HCT116 (cell line): Measurements from ENCODE around the gene TRPC6. TPM values are rescaled to one million over a fixed set of nuclear protein-coding genes. Genes with fewer than 3 reads are reported as not detected.

Source experiments
- ATAC-seq: fragments of 200-7000 bp; cut with Tn5 transposase; 2 replicates; pipeline ENCODE4 v1.9.1; 2020; ENCODE audit warnings: mild to moderate bottlenecking, moderate library complexity
- BruUV-seq: library from RNA; stranded (reverse); fragments of 400-500 nt; replicated peaks from 2 replicates; lab custom pipeline; 2021; lab: Mats Ljungman, UMichigan
- CTCF ChIA-PET: fragments of 300-600 bp; sonication (Branson Sonifier 250); formaldehyde crosslinking; loops from one replicate; lab custom pipeline; 2021; ENCODE audit warnings: antibody characterized with exemption; lab: Charles Lee
- POLR2A ChIA-PET: fragments of 300-600, 350-600 bp; sonication (Branson Sonifier 250); formaldehyde crosslinking; loops from one replicate; lab custom pipeline; 2021; ENCODE audit warnings: antibody characterized with exemption; lab: Charles Lee
- RAD21 ChIA-PET, 2 experiments: fragments of 300-600 bp; sonication (Branson Sonifier 250); formaldehyde crosslinking; loops; one replicate each; lab custom pipeline; 2023; ENCODE audit warnings: low total read pairs in 2 of 2; ENCODE audit not compliant: uncharacterized antibody in 2 of 2, unreplicated experiment in 2 of 2, low non-redundant PET in 1 of 2; lab: Charles Lee
- DNase-seq: peaks from one replicate; pipeline ENCODE4 v3.0.0-alpha.2; 2010; ENCODE audit warnings: low read depth, low spot score
- H2AFZ ChIP-seq: fragments of 200-600 bp; shearing (Covaris generic), sonication (generic); 2 replicates; pipeline ENCODE4 v1.6.1; 2017; ENCODE audit warnings: low read depth, mixed run types, mixed read lengths, antibody characterized with exemption, low read length; ENCODE audit not compliant: poor library complexity, severe bottlenecking
- H3K27ac ChIP-seq: 2 replicates; pipeline ENCODE4 v1.5.1; 2012; ENCODE audit warnings: low read depth, low read length
- H3K27me3 ChIP-seq: fragments of 200-600 bp; sonication (generic); 2 replicates; pipeline ENCODE4 v1.6.1; 2016; ENCODE audit warnings: mixed run types, low read length, mixed read lengths; ENCODE audit not compliant: insufficient read depth
- H3K36me3 ChIP-seq, 2 experiments: fragments of 200-500 bp in 1 of 2; fragments of 200-600 bp in 1 of 2; sonication (Bioruptor generic) in 1 of 2; sonication (generic) in 1 of 2; 2 replicates each; pipeline versions ENCODE4 v1.5.1 to v1.6.1; 2014 to 2016; ENCODE audit warnings: low read length in 2 of 2, inconsistent platforms in 1 of 2, mixed read lengths in 1 of 2, mixed run types in 1 of 2; ENCODE audit not compliant: insufficient read depth in 2 of 2, control insufficient read depth in 1 of 2
- H3K4me1 ChIP-seq, 2 experiments: fragments of 200-600 bp in 1 of 2; sonication (generic) in 1 of 2; 2 replicates each; pipeline versions ENCODE4 v1.5.1 to v1.6.1; 2012 to 2017; ENCODE audit warnings: low read length in 2 of 2, inconsistent platforms in 1 of 2, mild to moderate bottlenecking in 1 of 2, mixed read lengths in 1 of 2, mixed run types in 1 of 2, moderate library complexity in 1 of 2; ENCODE audit not compliant: insufficient read depth in 2 of 2, control insufficient read depth in 1 of 2
- H3K4me2 ChIP-seq: fragments of 200-600 bp; sonication (generic); 2 replicates; pipeline ENCODE4 v1.6.1; 2017; ENCODE audit warnings: mixed run types, low read length, mixed read lengths
- H3K4me3 ChIP-seq, 2 experiments: fragments of 200-600 bp in 1 of 2; sonication (generic) in 1 of 2; replicated peaks in 1 of 2; 2 replicates each; pipeline ENCODE4 v1.5.1; 2011 to 2016; ENCODE audit warnings: low read length in 2 of 2, control low read depth in 1 of 2, low read depth in 1 of 2, mild to moderate bottlenecking in 1 of 2, mixed read lengths in 1 of 2, mixed run types in 1 of 2
- H3K79me2 ChIP-seq: fragments of 200-600 bp; sonication (generic); 2 replicates; pipeline ENCODE4 v1.6.1; 2017; ENCODE audit warnings: mild to moderate bottlenecking, mixed run types, low read length, moderate library complexity, mixed read lengths; ENCODE audit not compliant: insufficient read depth
- H3K9ac ChIP-seq: fragments of 200-600 bp; sonication (generic); 2 replicates; pipeline ENCODE4 v1.6.1; 2016; ENCODE audit warnings: low read length, mixed read lengths
- H3K9me2 ChIP-seq: fragments of 200-600 bp; sonication (generic), shearing (Covaris generic); 2 replicates; pipeline ENCODE4 v1.6.1; 2017; ENCODE audit warnings: mixed run types, mild to moderate bottlenecking, moderate library complexity; ENCODE audit not compliant: insufficient read depth
- H3K9me3 ChIP-seq, 2 experiments: fragments of 200-500 bp in 1 of 2; fragments of 200-600 bp in 1 of 2; sonication (Bioruptor generic) in 1 of 2; sonication (generic) in 1 of 2; 2 replicates each; pipeline ENCODE4 v1.6.1; 2014 to 2017; ENCODE audit warnings: low read length in 2 of 2, mixed read lengths in 2 of 2, inconsistent platforms in 1 of 2, low read depth in 1 of 2, mild to moderate bottlenecking in 1 of 2, mixed run types in 1 of 2, moderate library complexity in 1 of 2; ENCODE audit not compliant: control insufficient read depth in 1 of 2, insufficient read depth in 1 of 2
- H4K20me1 ChIP-seq: fragments of 200-600 bp; sonication (generic), shearing (Covaris generic); 2 replicates; pipeline ENCODE4 v1.6.1; 2017; ENCODE audit warnings: mixed run types, mild to moderate bottlenecking, moderate library complexity; ENCODE audit not compliant: insufficient read depth
- ATF3 ChIP-seq: IDR thresholded peaks from 2 replicates; pipeline ENCODE4 v1.6.1; 2012
- CEBPB ChIP-seq: IDR thresholded peaks from 2 replicates; pipeline ENCODE4 v1.6.1; 2012; ENCODE audit warnings: low read depth
- CTCF ChIP-seq, 3 experiments: fragments of 200-600 bp in 1 of 3; sonication (generic) in 1 of 3; IDR thresholded peaks in 2 of 3; conservative IDR thresholded peaks in 1 of 3; 2 replicates each; pipeline ENCODE4 v1.5.1; 2012 to 2017; ENCODE audit warnings: low read depth in 2 of 3, low read length in 2 of 3, antibody characterized with exemption in 1 of 3, borderline replicate concordance in 1 of 3, control low read depth in 1 of 3, mild to moderate bottlenecking in 1 of 3, mixed read lengths in 1 of 3, mixed run types in 1 of 3, moderate library complexity in 1 of 3; ENCODE audit not compliant: insufficient read depth in 1 of 3
- EGR1 ChIP-seq: IDR thresholded peaks from 2 replicates; pipeline ENCODE4 v1.6.1; 2012; ENCODE audit warnings: low read depth
- EZH2 ChIP-seq: fragments of 200-600 bp; sonication (generic); IDR thresholded peaks from 2 replicates; pipeline ENCODE4 v1.6.1; 2017; ENCODE audit warnings: antibody characterized with exemption, mixed run types
- EZH2phosphoT487 ChIP-seq: fragments of 200-600 bp; IDR thresholded peaks from 2 replicates; pipeline ENCODE4 v1.6.1; 2018; ENCODE audit warnings: antibody characterized with exemption, borderline replicate concordance
- FOSL1 ChIP-seq: IDR thresholded peaks from 2 replicates; pipeline ENCODE4 v1.6.1; 2012; ENCODE audit warnings: low read depth
- JUND ChIP-seq: IDR thresholded peaks from 2 replicates; pipeline ENCODE4 v1.6.1; 2012
- MAX ChIP-seq: IDR thresholded peaks from 2 replicates; pipeline ENCODE4 v1.6.1; 2012
- POLR2A ChIP-seq: IDR thresholded peaks from 2 replicates; pipeline ENCODE4 v1.7.0; 2011; ENCODE audit warnings: borderline replicate concordance; ENCODE audit not compliant: insufficient read depth, insufficient read length; ENCODE audit errors: extremely low read depth
- POLR2AphosphoS5 ChIP-seq: IDR thresholded peaks from 2 replicates; pipeline ENCODE4 v1.6.1; 2011; ENCODE audit warnings: mild to moderate bottlenecking, low read depth, low read length, moderate library complexity
- RAD21 ChIP-seq: IDR thresholded peaks from 2 replicates; pipeline ENCODE4 v1.6.1; 2012; ENCODE audit warnings: low read depth, mild to moderate bottlenecking
- REST ChIP-seq: IDR thresholded peaks from 2 replicates; pipeline ENCODE4 v1.6.1; 2012; ENCODE audit warnings: low read depth
- SIN3A ChIP-seq: IDR thresholded peaks from 2 replicates; pipeline ENCODE4 v1.6.1; 2012; ENCODE audit warnings: low read depth
- SP1 ChIP-seq: IDR thresholded peaks from 2 replicates; pipeline ENCODE4 v1.6.1; 2012; ENCODE audit warnings: low read depth
- SRF ChIP-seq: IDR thresholded peaks from 2 replicates; pipeline ENCODE4 v1.6.1; 2012; ENCODE audit warnings: low read depth
- TCF7L2 ChIP-seq: IDR thresholded peaks from 2 replicates; pipeline ENCODE4 v1.7.0; 2011; ENCODE audit warnings: borderline replicate concordance, inconsistent platforms; ENCODE audit not compliant: insufficient read depth, insufficient read length; ENCODE audit errors: extremely low read depth
- ZBTB33 ChIP-seq: IDR thresholded peaks from 2 replicates; pipeline ENCODE4 v1.6.1; 2011; ENCODE audit warnings: mild to moderate bottlenecking, low read length, moderate library complexity; ENCODE audit not compliant: insufficient replicate concordance; ENCODE audit errors: extremely low read depth
- ZFX ChIP-seq: fragments of 450-650 bp; IDR thresholded peaks from 2 replicates; pipeline ENCODE4 v1.6.1; 2017
- ZNF274 ChIP-seq: fragments of 200-500 bp; sonication (Bioruptor generic); IDR thresholded peaks from 2 replicates; pipeline ENCODE4 v1.6.1; 2014; ENCODE audit warnings: mild to moderate bottlenecking, low read depth, low read length, inconsistent platforms
- intact Hi-C: fragments of 100-400 bp; cut with micrococcal nuclease; formaldehyde crosslinking; loops from 2 replicates; pipeline ENCODE4 v1.10.0; 2022
- total RNA-seq: library from RNA; stranded (reverse); gene quantifications from one replicate; pipeline ENCODE4 v1.2.1, GENCODE V29; 2021; ENCODE audit not compliant: unreplicated experiment

Gene TRPC6
- total RNA-seq, 1 experiment from 2014 or later, result not detected

GRCh38 chr11:101453682-101454081 is 130.1 kb downstream of the TRPC6 start:
- DNase-seq, result no peak

More at GRCh38 chr11:101453682-101454081, 130.1 kb downstream of the TRPC6 start:
- ChIA-PET RAD21 (no interaction called here), POLR2A (no interaction called here), CTCF (no interaction called here)
- BruUV-seq, result no TSS peak
- Histone ChIP-seq H3K9ac (no peak overlapping the region), H3K27ac (no peak overlapping the region), H3K27me3 (no peaks in the 10 kb centered on the region), H3K4me3 (no peak overlapping the region), H3K9me3 (no peaks in the 10 kb centered on the region), H2AFZ (no peak overlapping the region), H3K36me3 (no peaks in the 10 kb centered on the region), H4K20me1 (no peaks in the 10 kb centered on the region), H3K79me2 (no peaks in the 10 kb centered on the region), H3K4me2 (no peak overlapping the region), H3K9me2 (no peaks in the 10 kb centered on the region), H3K4me1 (no peaks in the 10 kb centered on the region)
- ATAC-seq, result no peak
- no peak for TF ChIP-seq REST
- no peak for TF ChIP-seq SP1
- no peak for TF ChIP-seq RAD21
- no peak for TF ChIP-seq POLR2AphosphoS5
- TF ChIP-seq TCF7L2, result no peak
- no peak for TF ChIP-seq CEBPB
- TF ChIP-seq ZFX, result no peak
- TF ChIP-seq SIN3A, result no peak
- TF ChIP-seq JUND, result no peak
- no peak for TF ChIP-seq CTCF (IDR thresholded peaks at IDR 0.05 in 2 of 3, conservative IDR thresholded peaks at IDR 0.05 in 1 of 3; ENCODE audit: borderline replicate concordance in 1 of 3, insufficient read depth in 1 of 3, low read depth in 2 of 3, low read length in 2 of 3)
- TF ChIP-seq ZNF274, result no peak
- no peak for TF ChIP-seq SRF
- no peak for TF ChIP-seq FOSL1
- no peak for TF ChIP-seq EZH2
- no peak for TF ChIP-seq EGR1
- TF ChIP-seq ATF3, result no peak
- no peak for TF ChIP-seq POLR2A
- no peak for TF ChIP-seq ZBTB33
- TF ChIP-seq MAX, result no peak
- TF ChIP-seq EZH2phosphoT487, result no peak
- intact Hi-C loops, result no loop called here
